HUDEP-2 (cell line): ENCODE data around the gene BRD7.

Experiments
- DNase-seq, 76 experiments: peaks; one replicate each; lab custom pipeline; 2025; ENCODE audit not compliant: unreplicated experiment in 76 of 76; lab: John Stamatoyannopoulos, UW

The BRD7 gene

GRCh38 chr16:50305441-50306061 lies 63.2 kb downstream of the BRD7 start:
- DNase-seq: no peak

GRCh38 chr16:50304467-50305440 lies 64.0 kb downstream of the BRD7 start:
- DNase-seq: no peak

- DNase-seq: no peak
These were observed 65.0 kb downstream of the BRD7 start for GRCh38 chr16:50303605-50304466.

- no peak for DNase-seq
These were observed 65.7 kb downstream of the BRD7 start for GRCh38 chr16:50303041-50303604.

GRCh38 chr16:50302472-50303005 lies 66.2 kb downstream of the BRD7 start:
- DNase-seq: no peak

GRCh38 chr16:50301626-50302471 lies 66.9 kb downstream of the BRD7 start:
- no peak for DNase-seq

GRCh38 chr16:50300942-50301625 lies 67.7 kb downstream of the BRD7 start:
- DNase-seq: no peak

- no peak for DNase-seq
These were observed 69.2 kb downstream of the BRD7 start for GRCh38 chr16:50299508-50300105.

- DNase-seq: no peak
These were observed 69.9 kb downstream of the BRD7 start for GRCh38 chr16:50298591-50299507.

GRCh38 chr16:50298075-50298460 lies 70.7 kb downstream of the BRD7 start:
- no peak for DNase-seq

GRCh38 chr16:50297301-50298074 lies 71.3 kb downstream of the BRD7 start:
- DNase-seq: no peak

GRCh38 chr16:50296807-50297206 lies 72.0 kb downstream of the BRD7 start:
- DNase-seq: no peak

- DNase-seq: no peak
These were observed 73.2 kb downstream of the BRD7 start for GRCh38 chr16:50295541-50296132.

- DNase-seq: no peak
These were observed 73.8 kb downstream of the BRD7 start for GRCh38 chr16:50294955-50295354.

GRCh38 chr16:50293994-50294855 lies 74.6 kb downstream of the BRD7 start:
- DNase-seq: no peak
